Metanephros (tissue), 2 donors: ENCODE results near the gene CBR4. TPM values are rescaled to one million over a fixed set of nuclear protein-coding genes. Genes with fewer than 3 reads are reported as not detected.
A peak's percentile ranks its signal among the peaks of the same experiment; 100 is the strongest.

Experiments used
- small RNA-seq: library from RNA; depleted of rRNA; stranded (forward); fragments of <200 nt; gene quantifications from one replicate; pipeline ENCODE3, GENCODE V24; 2014; ENCODE audit warnings: low replicate concordance
- total RNA-seq: library from RNA; depleted of rRNA; stranded (reverse); fragments of >200 nt; gene quantifications from one replicate; pipeline ENCODE4 v1.2.3, GENCODE V29; 2014

CBR4 gene
- total RNA-seq: 32.3 TPM

DNA sequence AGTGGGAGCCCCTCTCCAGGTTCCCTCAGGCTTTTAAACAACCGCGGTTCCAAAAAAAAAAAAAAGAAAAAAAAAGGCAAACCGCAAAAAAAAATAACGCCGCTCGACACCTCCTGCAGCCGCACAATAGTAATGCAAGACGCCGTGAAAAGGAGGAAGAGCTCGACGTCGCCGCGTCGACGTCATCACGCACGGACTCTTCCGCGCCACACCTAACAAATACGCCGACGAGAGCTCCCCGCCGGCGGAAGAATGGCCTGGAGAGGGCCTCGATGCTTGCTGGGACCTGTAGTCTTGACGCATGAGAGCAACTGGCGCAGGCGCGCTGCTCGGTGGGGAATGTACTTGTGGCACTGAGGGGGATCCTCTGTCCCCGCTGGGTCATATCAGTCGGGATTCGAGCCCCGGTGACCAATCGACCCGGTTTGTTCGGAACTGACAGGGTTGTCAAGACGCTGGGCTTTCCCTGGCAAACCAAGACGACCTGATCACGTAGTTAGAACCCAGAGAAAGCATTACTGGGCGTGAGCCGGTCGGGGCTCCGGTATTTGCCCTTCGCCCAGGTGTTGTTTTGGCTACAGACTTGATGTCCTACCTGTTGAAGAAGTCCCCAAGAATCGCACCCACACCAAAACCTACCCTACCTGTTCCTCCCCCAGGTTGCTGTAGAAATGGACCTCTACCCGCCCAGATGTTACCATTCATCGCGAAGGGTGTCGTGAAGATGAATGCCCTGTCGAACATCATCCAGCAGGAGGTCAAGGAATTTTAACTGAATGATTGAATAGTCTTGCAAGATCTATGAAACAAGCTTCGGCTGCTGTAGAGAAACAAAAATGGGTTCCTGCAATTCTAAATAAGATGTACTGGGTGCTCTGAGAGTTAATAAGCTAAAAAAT is at the start of gene CBR4:
CBR4 (minus strand) TSS at position 131 of the 899 bp plus-strand sequence. CDS start 166 bp downstream, outside the sequence.

Small RNA genes lying within 50 kb of the gene (small RNA-seq; reads per million reads assigned to genes)
- 0.81 reads per million, percentile 78 among the genes with 10 or more reads in this experiment for gene RNY4P17
